DND-41 (cell line): Measurements from ENCODE around the gene GRWD1.

ENCODE experiments used
- CTCF ChIP-seq: IDR thresholded peaks from 2 replicates; pipeline ENCODE4 v1.5.1; 2012; ENCODE audit warnings: borderline replicate concordance, low read length, moderate library complexity, mild to moderate bottlenecking; ENCODE audit not compliant: poor library complexity, severe bottlenecking; ENCODE audit errors: extremely low read depth
- EZH2 ChIP-seq: IDR thresholded peaks from 3 replicates; pipeline ENCODE4 v1.6.1; 2012; ENCODE audit warnings: borderline replicate concordance, low read depth, mild to moderate bottlenecking, moderate library complexity, low read length, inconsistent platforms; ENCODE audit not compliant: severe bottlenecking

- TF ChIP-seq CTCF (no peak), EZH2 (no peak)
These were observed 45.6 kb upstream of the GRWD1 start for GRCh38 chr19:48400018-48400742.
